Measurements from ENCODE around the gene ATE1.

ATE1 gene

GRCh38 chr10:121695731-121696464, 231.9 kb downstream of the ATE1 start:
- no peak for TF ChIP-seq CTCF (IDR thresholded peaks at IDR 0.05; ENCODE audit: low read length, missing control alignments)
- no peak overlapping the region for H3K4me3 ChIP-seq (replicated peaks; ENCODE audit: low read depth, low read length)
- no peak for DNase-seq (ENCODE audit: low read depth)

GRCh38 chr10:121694966-121695643, 232.7 kb downstream of the ATE1 start:
- TF ChIP-seq CTCF (IDR thresholded peaks at IDR 0.05; ENCODE audit: low read length, missing control alignments) = no peak
- no peak overlapping the region for H3K4me3 ChIP-seq (replicated peaks; ENCODE audit: low read depth, low read length)
- DNase-seq (ENCODE audit: low read depth) = no peak

GRCh38 chr10:121694327-121694965, 233.4 kb downstream of the ATE1 start:
- H3K4me3 ChIP-seq (replicated peaks; ENCODE audit: low read depth, low read length) = no peak overlapping the region
- TF ChIP-seq CTCF (IDR thresholded peaks at IDR 0.05; ENCODE audit: low read length, missing control alignments) = no peak
- no peak for DNase-seq (ENCODE audit: low read depth)

- H3K4me3 ChIP-seq (replicated peaks; ENCODE audit: low read depth, low read length) = no peak overlapping the region
- no peak for DNase-seq (ENCODE audit: low read depth)
- no peak for TF ChIP-seq CTCF (IDR thresholded peaks at IDR 0.05; ENCODE audit: low read length, missing control alignments)
Observed at GRCh38 chr10:121692626-121693025, 235.2 kb downstream of the ATE1 start.

- no peak for DNase-seq (ENCODE audit: low read depth)
- TF ChIP-seq CTCF (IDR thresholded peaks at IDR 0.05; ENCODE audit: low read length, missing control alignments) = no peak
- H3K4me3 ChIP-seq (replicated peaks; ENCODE audit: low read depth, low read length) = no peak overlapping the region
Observed at GRCh38 chr10:121690970-121691369, 236.9 kb downstream of the ATE1 start.

All from fibroblast of pulmonary artery (primary cell).